Effector CD8-positive, alpha-beta T cell (primary cell): Measurements from ENCODE around the gene PNPLA1.

Experiments used
- DNase-seq: peaks from one replicate; lab custom pipeline; 2025; lab: John Stamatoyannopoulos, UW
- total RNA-seq, 4 experiments: gene quantifications; one replicate each; lab custom pipeline; 2026; lab: John Stamatoyannopoulos, UW

PNPLA1 gene
- 0 to 0.72 (median 0.13) reads per million in 4 experiments for total RNA-seq

GRCh38 chr6:36269834-36270705, at the start of gene PNPLA1:
TSS of gene PNPLA1 (plus strand) at chr6:36270060. CDS start at chr6:36270460, 400 bp downstream.
- DNase-seq, result no peak

DNA sequence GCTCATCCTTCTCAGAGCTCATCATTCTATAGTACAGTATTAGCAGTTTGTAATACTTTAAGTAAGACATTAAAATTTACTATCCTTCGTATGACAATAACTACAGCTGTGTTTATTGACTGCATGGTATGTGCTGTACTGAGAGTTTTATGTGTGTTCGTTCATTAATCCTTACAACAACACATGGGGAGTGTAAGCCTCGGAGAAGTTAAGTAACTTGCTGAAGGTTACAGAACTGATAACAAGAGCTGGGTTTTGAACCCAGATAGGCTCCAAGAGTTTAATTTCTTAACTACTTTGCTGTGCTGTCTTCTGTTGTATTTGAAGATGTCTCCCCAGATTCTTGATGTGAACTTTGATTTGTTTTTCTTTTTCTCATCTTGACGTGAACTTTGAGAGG, 49.6 kb upstream of the PNPLA1 start:
- DNase-seq, result no peak

DNA sequence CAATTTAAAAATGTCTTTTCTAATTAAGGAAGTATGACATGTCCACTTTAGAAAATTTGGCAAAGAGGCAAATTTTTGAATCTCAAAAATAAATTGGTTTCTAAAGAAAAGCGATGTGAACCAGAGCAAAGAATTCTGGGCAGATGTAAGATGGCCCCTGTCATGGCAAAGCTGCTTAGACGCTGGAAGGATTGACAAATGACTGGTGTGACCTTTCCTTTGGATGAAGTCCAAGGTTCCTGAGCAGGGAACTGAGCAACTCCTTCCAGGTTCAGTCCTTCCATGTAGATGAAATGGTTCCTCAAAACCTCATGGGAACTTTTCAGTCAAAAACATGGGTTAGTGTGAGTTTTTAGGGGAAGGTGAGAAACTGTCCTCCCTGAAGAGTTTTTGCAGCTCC, 48.2 kb upstream of the PNPLA1 start:
- DNase-seq, result no peak

- DNase-seq, result no peak
Observed at GRCh38 chr6:36222924-36223323, 46.9 kb upstream of the PNPLA1 start.

DNA sequence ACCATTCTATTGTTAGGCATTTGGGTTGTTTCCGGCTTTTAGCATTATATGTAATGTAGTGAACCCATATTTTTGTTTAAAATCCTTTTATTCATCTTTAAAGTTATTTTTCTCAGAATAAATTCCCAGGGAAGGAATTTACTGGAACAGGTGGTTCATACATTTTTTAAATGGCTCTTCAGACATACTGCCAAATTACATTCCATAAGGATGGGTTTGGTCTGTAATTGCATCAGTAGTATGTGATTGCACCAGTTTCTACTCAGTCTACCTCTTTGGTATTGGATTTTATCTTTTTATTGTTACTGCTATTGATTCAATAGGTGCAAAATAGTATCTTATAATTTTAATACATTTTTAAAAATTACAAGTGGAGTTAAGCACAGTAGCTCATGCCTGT, 46.2 kb upstream of the PNPLA1 start:
- no peak for DNase-seq

GRCh38 chr6:36224918-36225461, 44.9 kb upstream of the PNPLA1 start:
- DNase-seq, result no peak

- DNase-seq, result no peak
Observed at GRCh38 chr6:36226438-36227047, 43.3 kb upstream of the PNPLA1 start.

DNA sequence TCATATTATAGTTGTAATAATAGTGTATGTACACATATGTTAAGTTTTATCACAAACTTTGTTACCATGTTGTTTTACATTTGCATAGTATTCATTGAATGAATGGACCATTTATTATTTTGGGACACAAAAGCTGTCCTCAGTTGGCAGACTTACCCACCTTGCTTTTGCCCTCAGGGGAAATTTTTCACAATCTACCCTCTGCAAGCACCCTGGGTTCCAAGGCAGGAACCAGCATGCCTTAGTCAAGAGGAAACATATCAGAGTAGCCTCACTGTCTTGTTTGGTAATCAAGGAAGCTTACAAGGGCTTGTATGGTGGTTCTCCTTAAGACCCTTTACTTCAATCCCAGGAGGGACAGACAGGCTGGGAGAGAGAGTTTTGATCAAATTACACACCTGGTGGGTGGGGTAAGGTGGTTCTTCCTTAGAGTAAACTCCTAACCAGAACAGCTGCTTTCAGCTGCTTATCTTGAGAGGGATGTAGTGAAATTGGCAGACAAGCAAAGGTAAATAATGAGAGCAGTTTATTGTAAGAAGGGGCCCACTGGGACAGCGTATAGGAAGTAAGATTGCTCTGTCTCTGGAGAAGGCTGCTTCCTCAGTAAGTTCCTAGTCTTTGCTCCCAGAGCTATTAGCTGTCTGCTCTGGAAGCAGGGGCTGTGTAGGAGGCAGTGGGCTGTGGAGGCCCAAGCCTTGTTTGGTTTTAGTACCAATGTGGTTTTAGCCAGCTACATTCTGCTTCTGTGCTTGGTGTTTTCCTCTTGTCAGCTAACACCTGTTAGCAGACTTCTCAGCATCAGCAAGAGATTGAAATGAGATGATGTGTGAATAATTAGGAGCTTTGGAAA, 42.3 kb upstream of the PNPLA1 start:
- DNase-seq, result no peak

DNA sequence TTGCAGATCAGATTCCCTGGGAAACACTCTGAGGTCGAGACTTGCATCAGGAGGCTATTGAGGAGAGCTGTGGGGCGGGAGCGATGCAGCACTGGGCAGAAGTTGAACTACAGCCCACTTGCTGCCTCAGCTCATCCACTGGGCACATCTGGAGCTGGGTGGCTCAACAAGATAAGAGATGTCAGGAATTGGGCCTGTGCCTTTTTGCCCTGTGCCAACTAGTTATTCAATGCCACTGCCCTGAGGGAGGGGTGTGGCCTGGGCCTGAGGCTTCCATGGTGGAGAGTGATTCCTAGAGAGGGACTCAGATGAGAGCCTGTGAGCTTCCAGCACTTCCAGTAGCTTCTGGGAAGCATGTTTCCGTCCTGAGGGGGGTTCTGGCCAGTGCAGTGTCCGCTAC, 40.6 kb upstream of the PNPLA1 start:
- no peak for DNase-seq

DNA sequence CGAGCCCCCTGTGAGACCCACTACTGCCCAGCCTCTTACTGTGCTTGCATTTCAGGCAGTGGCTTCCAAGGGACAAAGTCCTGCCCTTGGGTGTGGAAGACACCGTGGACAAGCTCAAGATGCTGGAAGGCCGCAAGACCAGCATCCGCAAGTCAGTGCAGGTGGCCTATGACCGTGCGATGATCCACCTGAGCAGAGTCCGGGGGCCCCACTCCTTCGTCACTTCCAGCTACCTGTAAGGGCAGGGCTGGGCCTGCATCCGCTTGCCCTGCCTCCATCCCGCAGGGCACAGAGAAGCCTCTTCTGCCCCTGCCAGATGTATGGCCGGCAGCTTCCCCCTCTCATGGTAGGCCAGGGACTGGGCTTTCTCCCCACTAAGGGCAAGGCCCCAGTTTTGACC, 39.5 kb upstream of the PNPLA1 start:
- DNase-seq, result no peak

DNA sequence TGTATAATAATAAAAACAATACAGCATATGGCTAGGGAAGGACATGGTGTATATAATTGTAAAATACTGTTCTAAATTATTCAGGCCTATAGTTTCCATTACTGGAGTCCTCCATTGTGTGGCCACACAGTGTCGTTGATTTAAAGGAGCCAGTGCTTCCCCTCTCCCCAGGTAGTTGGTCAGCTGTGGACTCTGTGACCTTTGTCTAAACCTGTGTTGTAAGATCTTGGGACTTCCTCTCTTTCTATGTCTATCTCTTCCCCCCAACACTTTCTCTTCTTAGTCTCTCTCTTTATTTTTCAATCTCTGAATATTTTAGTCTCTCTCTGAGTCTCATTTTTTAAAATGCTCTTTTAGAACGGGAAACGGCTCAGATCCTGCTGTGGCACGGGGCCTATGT, 37.7 kb upstream of the PNPLA1 start:
- DNase-seq, result no peak

DNA sequence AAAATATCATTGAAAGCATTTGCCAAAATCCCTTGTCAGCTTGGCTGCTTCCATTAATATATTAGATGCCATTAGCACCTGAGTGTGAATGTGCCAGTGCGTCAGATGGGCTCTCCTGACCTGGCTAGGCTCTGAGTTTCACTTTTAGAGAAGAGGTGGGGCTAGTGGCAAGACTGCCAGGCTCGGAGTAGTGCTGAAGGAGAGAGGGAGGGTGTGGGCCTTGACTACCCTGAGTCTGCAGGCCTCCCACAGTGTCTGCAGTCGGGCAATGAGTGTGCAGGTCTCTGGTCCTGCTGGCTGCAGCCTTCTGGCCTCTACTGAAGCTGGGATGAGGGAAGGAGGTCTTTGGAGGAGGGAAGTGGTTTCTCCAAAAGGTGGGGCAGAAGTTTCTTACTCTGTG, 34.6 kb upstream of the PNPLA1 start:
- DNase-seq, result no peak

GRCh38 chr6:36235862-36236261, 34.0 kb upstream of the PNPLA1 start:
- no peak for DNase-seq

DNA sequence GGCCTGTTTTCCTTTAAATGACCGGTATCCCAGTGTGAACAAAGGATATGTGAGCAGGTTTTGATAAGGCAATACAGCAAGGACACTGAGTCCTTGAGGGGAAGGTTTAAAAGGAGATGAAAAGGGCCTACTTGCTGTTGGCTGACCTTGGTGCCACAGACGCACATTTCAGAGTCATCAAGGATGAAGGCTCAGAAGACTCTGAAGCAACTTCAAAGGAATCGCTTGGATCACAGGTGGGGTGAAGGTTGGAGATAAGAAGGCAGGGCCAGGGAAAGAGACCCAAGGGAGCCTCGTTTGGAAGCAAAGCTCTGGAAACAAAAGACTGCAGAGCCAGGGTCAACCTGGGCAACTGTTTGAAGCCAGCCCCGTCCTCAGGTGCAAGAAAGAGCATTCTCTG, 30.1 kb upstream of the PNPLA1 start:
- DNase-seq, result no peak

DNA sequence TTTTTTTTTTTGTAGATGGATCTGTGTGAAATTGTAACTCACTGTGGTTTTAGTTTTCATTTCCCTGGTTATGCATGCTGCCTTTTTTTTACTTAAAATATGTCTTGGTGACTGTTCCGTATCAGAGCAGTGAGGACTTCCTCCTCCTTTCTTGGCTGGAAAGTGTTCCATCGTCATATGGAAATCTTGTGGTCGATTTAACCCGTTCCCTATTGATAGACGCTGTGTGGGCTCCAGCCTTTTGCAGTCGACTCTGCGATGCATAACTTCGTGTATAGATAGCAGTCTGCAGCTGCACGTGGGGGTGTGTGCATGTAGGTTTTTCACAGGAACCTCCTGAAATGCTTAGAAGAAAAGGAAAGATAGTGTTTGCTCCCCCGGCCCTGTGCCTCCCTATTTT, 28.1 kb upstream of the PNPLA1 start:
- no peak for DNase-seq

DNA sequence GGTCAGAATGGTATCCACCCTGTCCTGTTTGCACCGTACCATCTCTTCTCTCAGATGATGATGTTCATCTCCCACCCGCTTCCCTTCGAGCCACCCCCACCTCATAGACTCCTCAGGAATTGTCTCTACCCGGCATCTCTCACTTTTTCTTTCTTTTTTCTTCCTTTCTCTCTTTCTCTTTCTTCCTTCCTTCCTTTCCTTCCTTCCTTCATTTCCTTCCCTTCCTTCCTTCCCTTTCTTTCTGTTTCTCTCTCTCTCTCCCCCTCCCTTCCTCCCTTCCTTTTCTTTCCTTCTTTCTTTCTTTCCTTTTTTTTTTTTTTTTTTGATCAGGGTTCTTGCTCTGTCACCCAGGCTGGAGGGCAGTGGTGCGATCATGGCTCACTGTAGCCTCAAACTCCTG, 27.7 kb upstream of the PNPLA1 start:
- DNase-seq, result no peak

- DNase-seq, result no peak
Observed at GRCh38 chr6:36242626-36243025, 27.2 kb upstream of the PNPLA1 start.

DNA sequence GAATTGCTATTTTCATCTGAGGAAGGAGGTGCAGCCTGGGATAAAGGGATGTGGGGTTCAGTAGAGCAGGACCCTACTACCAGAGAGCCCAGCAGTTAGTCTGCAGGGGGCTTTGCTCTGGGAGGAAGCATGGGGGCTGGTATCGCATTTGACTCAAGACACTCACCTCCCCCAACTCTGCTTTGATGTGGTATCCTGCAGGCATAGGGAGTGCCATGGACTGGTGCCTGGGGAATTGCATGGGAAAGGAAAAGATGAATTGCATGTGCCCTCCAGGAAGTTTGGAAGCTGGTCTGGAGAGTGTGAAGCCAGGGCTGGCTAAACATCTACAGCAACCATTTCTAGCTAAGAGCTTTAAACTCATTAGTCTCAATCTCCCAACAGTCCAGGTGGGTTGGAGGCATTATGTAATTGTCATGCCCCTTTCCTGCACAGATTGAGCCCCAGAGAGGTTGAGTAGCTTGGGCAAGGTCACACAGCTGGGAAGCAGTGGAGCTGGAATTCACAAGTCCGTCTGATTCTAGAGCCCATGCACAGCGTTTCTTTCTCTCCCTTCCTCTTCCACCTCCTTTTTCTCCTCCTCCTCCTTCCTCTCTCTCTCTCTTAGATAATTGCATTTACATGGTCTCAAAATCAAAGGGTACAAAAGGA, 26.2 kb upstream of the PNPLA1 start:
- DNase-seq, result no peak

DNA sequence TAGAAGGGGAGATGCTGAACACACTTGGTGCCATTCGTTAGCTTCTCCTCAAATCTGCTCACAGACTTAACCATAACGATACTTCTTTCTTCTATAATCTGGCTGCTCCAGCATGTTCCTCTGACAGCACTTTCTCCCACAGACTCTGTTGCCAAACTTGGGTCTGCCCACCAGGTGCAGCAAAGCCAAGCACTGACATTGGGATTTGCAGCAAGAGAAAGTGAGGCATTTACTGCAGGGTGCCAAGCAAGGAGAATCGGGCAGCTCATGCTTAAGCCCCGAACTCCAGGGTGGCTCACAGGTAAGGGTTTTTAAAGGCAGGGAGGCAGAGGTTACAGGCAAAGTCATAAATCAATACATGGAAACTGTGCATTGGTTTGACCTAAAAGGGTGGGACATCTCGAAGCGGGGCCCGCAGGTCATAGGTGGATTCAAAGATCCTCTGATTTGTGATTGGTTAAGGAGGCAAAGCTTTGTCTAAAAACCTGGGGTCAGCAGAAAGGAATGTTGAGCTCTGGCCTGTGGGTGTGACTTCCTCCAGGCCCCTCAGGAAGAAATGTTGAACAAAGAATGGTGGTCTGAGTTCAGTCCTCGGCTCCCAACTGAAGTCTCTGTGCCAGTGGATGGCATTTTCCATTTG, 25.1 kb upstream of the PNPLA1 start:
- DNase-seq, result no peak

DNA sequence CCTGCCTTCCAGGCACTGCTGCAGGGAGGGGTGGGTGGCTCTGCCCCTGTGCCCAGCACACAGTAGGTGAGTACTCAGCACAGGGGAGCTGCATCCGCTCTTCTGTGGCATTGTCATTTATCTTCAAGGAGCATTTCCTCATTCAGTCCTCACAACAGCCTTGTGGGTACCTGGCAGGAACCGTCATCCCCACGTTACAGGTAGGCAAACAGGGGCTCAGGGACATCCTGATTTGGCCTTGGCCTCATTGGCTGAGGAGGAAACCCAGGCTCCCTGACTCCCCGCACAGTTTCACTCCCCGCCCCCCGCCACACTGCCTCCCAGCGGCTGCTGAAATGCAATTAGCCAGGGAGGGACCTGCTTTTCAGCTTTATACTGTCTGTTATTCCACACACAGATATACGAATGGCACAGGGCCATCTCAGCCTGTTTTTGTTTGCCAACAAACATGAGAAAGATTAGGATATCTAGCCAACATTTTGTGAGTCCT, 24.2 kb upstream of the PNPLA1 start:
- DNase-seq, result no peak
